ENCODE measurements around the gene JAGN1. TPM values are rescaled to one million over a fixed set of nuclear protein-coding genes. Genes with fewer than 3 reads are reported as not detected.

JAGN1 gene
- polyA plus RNA-seq, 1 of the 3 experiments (the other 2 are of a cell fraction): 41.6 TPM

DNA sequence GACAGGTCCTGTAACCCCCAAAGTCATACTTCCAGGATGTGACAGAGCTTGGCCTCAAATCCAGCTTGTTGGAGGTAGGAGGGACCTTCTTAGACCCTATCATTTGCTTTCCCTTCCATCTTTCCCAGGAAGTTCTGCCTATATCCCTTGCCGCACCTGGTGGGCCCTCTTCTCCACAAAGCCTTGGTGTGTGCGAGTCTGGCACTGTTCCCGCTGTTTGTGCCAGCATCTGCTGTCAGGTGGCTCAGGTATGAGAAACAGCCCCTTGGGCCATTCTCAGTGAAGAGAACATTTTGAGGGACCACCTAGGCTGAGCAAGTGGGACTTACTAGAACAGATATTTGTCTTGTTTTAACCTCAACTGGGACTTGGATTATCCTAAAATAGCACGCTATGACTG lies 13.5 kb downstream of the JAGN1 start:
- H3K4me2 ChIP-seq: peak overlapping the region; percentile 73; the same call in 1 of the 2 replicates
- H3K27ac ChIP-seq (ENCODE audit: low read depth in 2 of 2, low read length in 1 of 2): peak overlapping the region in 1 of 2 experiments; percentile 86; a peak in 2 of 4 replicates
- ChIA-PET POLR2A (interaction anchor here (1.8 kb wide), 1 partner anchor 11 kb away, joined by 5 read pairs; no protein-coding TSS in a partner anchor), CTCF (interaction anchor here (1.0 kb wide), 1 partner anchor 11 kb away, joined by 3 read pairs; no protein-coding TSS in a partner anchor)
- H3K9me3 ChIP-seq: no peaks in the 10 kb centered on the region
- no peak overlapping the region for H3K9ac ChIP-seq
- 95% methylated on average over 4 of the region's 4 CpGs for WGBS (ENCODE audit: low lambda C conversion rate)
- H3K4me3 ChIP-seq (ENCODE audit: low read depth in 2 of 2, low read length in 1 of 2): no peak overlapping the region
- no peak for DNase-seq
- TF ChIP-seq YY1 (IDR thresholded peaks at IDR 0.05; ENCODE audit: low read depth): no peak
- no peak for TF ChIP-seq TCF12 (IDR thresholded peaks at IDR 0.05)
- TF ChIP-seq JUND (IDR thresholded peaks at IDR 0.05): no peak
- TF ChIP-seq, protein P1, sequence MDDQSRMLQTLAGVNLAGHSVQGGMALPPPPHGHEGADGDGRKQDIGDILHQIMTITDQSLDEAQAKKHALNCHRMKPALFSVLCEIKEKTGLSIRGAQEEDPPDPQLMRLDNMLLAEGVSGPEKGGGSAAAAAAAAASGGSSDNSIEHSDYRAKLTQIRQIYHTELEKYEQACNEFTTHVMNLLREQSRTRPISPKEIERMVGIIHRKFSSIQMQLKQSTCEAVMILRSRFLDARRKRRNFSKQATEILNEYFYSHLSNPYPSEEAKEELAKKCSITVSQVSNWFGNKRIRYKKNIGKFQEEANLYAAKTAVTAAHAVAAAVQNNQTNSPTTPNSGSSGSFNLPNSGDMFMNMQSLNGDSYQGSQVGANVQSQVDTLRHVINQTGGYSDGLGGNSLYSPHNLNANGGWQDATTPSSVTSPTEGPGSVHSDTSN (IDR thresholded peaks at IDR 0.05): no peak
- no peak for TF ChIP-seq POLR2AphosphoS5 (IDR thresholded peaks at IDR 0.05; ENCODE audit: low read depth, low read length)
- no peak for TF ChIP-seq FOSL2 (IDR thresholded peaks at IDR 0.05; ENCODE audit: borderline replicate concordance, low read depth)
- TF ChIP-seq NRF1 (IDR thresholded peaks at IDR 0.05; ENCODE audit: low read depth, low read length): no peak
- TF ChIP-seq TAF1 (IDR thresholded peaks at IDR 0.05; ENCODE audit: borderline replicate concordance, low read depth, low read length): no peak
- TF ChIP-seq GATA2 (CRISPR knock-in tag; IDR thresholded peaks at IDR 0.05): no peak
- TF ChIP-seq FOXJ3 (CRISPR knock-in tag; IDR thresholded peaks at IDR 0.05): no peak
- TF ChIP-seq, protein P2, sequence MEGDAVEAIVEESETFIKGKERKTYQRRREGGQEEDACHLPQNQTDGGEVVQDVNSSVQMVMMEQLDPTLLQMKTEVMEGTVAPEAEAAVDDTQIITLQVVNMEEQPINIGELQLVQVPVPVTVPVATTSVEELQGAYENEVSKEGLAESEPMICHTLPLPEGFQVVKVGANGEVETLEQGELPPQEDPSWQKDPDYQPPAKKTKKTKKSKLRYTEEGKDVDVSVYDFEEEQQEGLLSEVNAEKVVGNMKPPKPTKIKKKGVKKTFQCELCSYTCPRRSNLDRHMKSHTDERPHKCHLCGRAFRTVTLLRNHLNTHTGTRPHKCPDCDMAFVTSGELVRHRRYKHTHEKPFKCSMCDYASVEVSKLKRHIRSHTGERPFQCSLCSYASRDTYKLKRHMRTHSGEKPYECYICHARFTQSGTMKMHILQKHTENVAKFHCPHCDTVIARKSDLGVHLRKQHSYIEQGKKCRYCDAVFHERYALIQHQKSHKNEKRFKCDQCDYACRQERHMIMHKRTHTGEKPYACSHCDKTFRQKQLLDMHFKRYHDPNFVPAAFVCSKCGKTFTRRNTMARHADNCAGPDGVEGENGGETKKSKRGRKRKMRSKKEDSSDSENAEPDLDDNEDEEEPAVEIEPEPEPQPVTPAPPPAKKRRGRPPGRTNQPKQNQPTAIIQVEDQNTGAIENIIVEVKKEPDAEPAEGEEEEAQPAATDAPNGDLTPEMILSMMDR (IDR thresholded peaks at IDR 0.05): no peak
- TF ChIP-seq SIN3A (IDR thresholded peaks at IDR 0.05; ENCODE audit: borderline replicate concordance, low read depth, low read length): no peak
- TF ChIP-seq, protein P3, sequence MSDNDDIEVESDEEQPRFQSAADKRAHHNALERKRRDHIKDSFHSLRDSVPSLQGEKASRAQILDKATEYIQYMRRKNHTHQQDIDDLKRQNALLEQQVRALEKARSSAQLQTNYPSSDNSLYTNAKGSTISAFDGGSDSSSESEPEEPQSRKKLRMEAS (IDR thresholded peaks at IDR 0.05; ENCODE audit: low read depth): no peak
- TF ChIP-seq, protein P4, sequence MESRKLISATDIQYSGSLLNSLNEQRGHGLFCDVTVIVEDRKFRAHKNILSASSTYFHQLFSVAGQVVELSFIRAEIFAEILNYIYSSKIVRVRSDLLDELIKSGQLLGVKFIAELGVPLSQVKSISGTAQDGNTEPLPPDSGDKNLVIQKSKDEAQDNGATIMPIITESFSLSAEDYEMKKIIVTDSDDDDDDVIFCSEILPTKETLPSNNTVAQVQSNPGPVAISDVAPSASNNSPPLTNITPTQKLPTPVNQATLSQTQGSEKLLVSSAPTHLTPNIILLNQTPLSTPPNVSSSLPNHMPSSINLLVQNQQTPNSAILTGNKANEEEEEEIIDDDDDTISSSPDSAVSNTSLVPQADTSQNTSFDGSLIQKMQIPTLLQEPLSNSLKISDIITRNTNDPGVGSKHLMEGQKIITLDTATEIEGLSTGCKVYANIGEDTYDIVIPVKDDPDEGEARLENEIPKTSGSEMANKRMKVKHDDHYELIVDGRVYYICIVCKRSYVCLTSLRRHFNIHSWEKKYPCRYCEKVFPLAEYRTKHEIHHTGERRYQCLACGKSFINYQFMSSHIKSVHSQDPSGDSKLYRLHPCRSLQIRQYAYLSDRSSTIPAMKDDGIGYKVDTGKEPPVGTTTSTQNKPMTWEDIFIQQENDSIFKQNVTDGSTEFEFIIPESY (IDR thresholded peaks at IDR 0.05; ENCODE audit: borderline replicate concordance, low read depth): no peak
- TF ChIP-seq MEF2A (IDR thresholded peaks at IDR 0.05; ENCODE audit: borderline replicate concordance, low read depth): no peak
- peaks cover 3% of the 10 kb centered on the region for H3F3A ChIP-seq (replicated peaks; ENCODE audit: insufficient read depth)
- H3K36me3 ChIP-seq (replicated peaks in 1 of 2; ENCODE audit: control insufficient read depth in 1 of 2, insufficient read depth in 2 of 2, low read length in 1 of 2): no peaks in the 10 kb centered on the region
- no peaks in the 10 kb centered on the region for H3K79me2 ChIP-seq (ENCODE audit: insufficient read depth)
- no peaks in the 10 kb centered on the region for H4K20me1 ChIP-seq (ENCODE audit: insufficient read depth)
- no peaks in the 10 kb centered on the region for H3K27me3 ChIP-seq (ENCODE audit: insufficient read depth)
- no peaks in the 10 kb centered on the region for H3K9me2 ChIP-seq
- H2AFZ ChIP-seq (ENCODE audit: low read depth): peak overlapping the region; percentile 91; the same call in 1 of the 2 replicates
- H3K4me1 ChIP-seq (ENCODE audit: control insufficient read depth in 1 of 2, insufficient read depth in 2 of 2, low read depth in 1 of 2, low read length in 1 of 2): peaks cover 0 to 12% of the 10 kb centered on the region in 2 experiments; a peak in 2 of 4 replicates
